HepG2 (cell line): Measurements from ENCODE around the gene SPDL1. TPM values are rescaled to one million over a fixed set of nuclear protein-coding genes. Genes with fewer than 3 reads are reported as not detected.
A peak's percentile ranks its signal among the peaks of the same experiment; 100 is the strongest.

Experiments
- ARID5B ChIP-seq: IDR thresholded peaks from 2 replicates; pipeline ENCODE4 v1.4.0; 2020; ENCODE audit warnings: mild to moderate bottlenecking, missing genetic modification reagents
- DPF2 ChIP-seq: sonication (generic); formaldehyde crosslinking; IDR thresholded peaks from 2 replicates; pipeline ENCODE4 v1.4.0; 2020; ENCODE audit warnings: mild to moderate bottlenecking, low read depth, missing genetic modification reagents, borderline replicate concordance
- HNRNPL ChIP-seq: fragments of 200-400 bp; formaldehyde crosslinking; IDR thresholded peaks from 2 replicates; pipeline ENCODE4 v1.6.1; 2017; ENCODE audit warnings: mild to moderate bottlenecking, low read depth, low read length
- IRX3 ChIP-seq: sonication (generic); formaldehyde crosslinking; IDR thresholded peaks from 2 replicates; pipeline ENCODE4 v1.8.1; 2023; ENCODE audit warnings: mild to moderate bottlenecking, low read depth, missing genetic modification reagents, borderline replicate concordance
- ISL2 ChIP-seq: sonication (generic); formaldehyde crosslinking; IDR thresholded peaks from 2 replicates; pipeline ENCODE4 v1.5.0; 2020; ENCODE audit warnings: missing genetic modification reagents
- KMT2B ChIP-seq: IDR thresholded peaks from 2 replicates; pipeline ENCODE4 v1.6.1; 2016; ENCODE audit warnings: missing genetic modification reagents, missing compliant biosample characterization
- MTF1 ChIP-seq: sonication (generic); formaldehyde crosslinking; IDR thresholded peaks from 2 replicates; pipeline ENCODE4 v1.5.0; 2020; ENCODE audit warnings: missing genetic modification reagents
- POLR2G ChIP-seq: fragments of 200-400 bp; formaldehyde crosslinking; IDR thresholded peaks from 2 replicates; pipeline ENCODE4 v1.6.1; 2018; ENCODE audit warnings: mild to moderate bottlenecking, low read depth, low read length, moderate library complexity
- REL ChIP-seq: sonication (generic); formaldehyde crosslinking; conservative IDR thresholded peaks from 2 replicates; pipeline ENCODE4 v1.8.0; 2022; ENCODE audit warnings: mild to moderate bottlenecking, missing genetic modification reagents, moderate library complexity
- YEATS2 ChIP-seq: sonication (generic); formaldehyde crosslinking; IDR thresholded peaks from 2 replicates; pipeline ENCODE4 v1.4.0; 2020; ENCODE audit warnings: missing genetic modification reagents, borderline replicate concordance
- ZBTB38 ChIP-seq: sonication (generic); formaldehyde crosslinking; IDR thresholded peaks from 2 replicates; pipeline ENCODE4 v1.5.1; 2020; ENCODE audit warnings: mild to moderate bottlenecking, missing genetic modification reagents
- ZNF558 ChIP-seq: sonication (generic); formaldehyde crosslinking; IDR thresholded peaks from 2 replicates; pipeline ENCODE4 v1.9.0; 2022; ENCODE audit warnings: mild to moderate bottlenecking, missing genetic modification reagents, borderline replicate concordance
- ZNF619 ChIP-seq: sonication (generic); formaldehyde crosslinking; IDR thresholded peaks from 2 replicates; pipeline ENCODE4 v1.4.0; 2020; ENCODE audit warnings: mild to moderate bottlenecking, missing genetic modification reagents
- ZNF740 ChIP-seq: sonication (generic); formaldehyde crosslinking; IDR thresholded peaks from 2 replicates; pipeline ENCODE4 v1.4.0; 2020; ENCODE audit warnings: missing genetic modification reagents
- polyA plus RNA-seq, 8 experiments: library from polyadenylated mRNA; depleted of rRNA in 3 of 8; stranded (reverse) in 7 of 8; unstranded in 1 of 8; fragments of >200 nt; fragmentation: Illumina TruSeq in 4 of 8; extraction: Trizol in 4 of 8; gene quantifications; 2 replicates each; pipeline versions ENCODE4 v1.2.1 to v1.2.3, GENCODE V29; 2011 to 2016; ENCODE audit warnings: low read depth in 4 of 8, missing spikeins in 1 of 8, mixed read lengths in 1 of 8; ENCODE audit not compliant: insufficient read depth in 1 of 8
- total RNA-seq, 5 experiments: library from RNA; depleted of rRNA; stranded (reverse); fragments of >200 nt; fragmentation: Illumina TruSeq; extraction: Trizol; gene quantifications; 2 replicates each; pipeline ENCODE4 v1.2.3, GENCODE V29; 2016; ENCODE audit warnings: low read depth in 1 of 5
- TF ChIP-seq, protein P1 (sequence below): sonication (generic); formaldehyde crosslinking; IDR thresholded peaks from 2 replicates; pipeline ENCODE4 v1.4.0; 2020; ENCODE audit warnings: missing genetic modification reagents, mild to moderate bottlenecking, borderline replicate concordance
- TF ChIP-seq, protein P2 (sequence below): sonication (generic); formaldehyde crosslinking; IDR thresholded peaks from 2 replicates; pipeline ENCODE4 v1.5.1; 2020; ENCODE audit warnings: mild to moderate bottlenecking, missing genetic modification reagents
- TF ChIP-seq, protein P3 (sequence below), 2 experiments: fragments of 450-650 bp in 1 of 2; sonication (generic) in 1 of 2; formaldehyde crosslinking; IDR thresholded peaks; 2 replicates each; pipeline versions ENCODE4 v1.5.0 to v1.8.0; 2020 to 2022; ENCODE audit warnings: mild to moderate bottlenecking in 1 of 2, missing genetic modification reagents in 1 of 2

Gene SPDL1
- total and polyA plus RNA-seq, 2 of the 13 experiments (the other 11 are each of a cell fraction or from before 2014, with no cell fraction given), result 10.9 to 36.6 TPM

- peak; percentile 12; the same call in 1 of the 2 replicates for TF ChIP-seq ARID5B (CRISPR knock-in tag)
- no peak for TF ChIP-seq ZNF740
- peak; percentile 85 for TF ChIP-seq POLR2G
- no peak for TF ChIP-seq ISL2 (CRISPR knock-in tag)
- TF ChIP-seq ZNF558 (CRISPR knock-in tag), result no peak
- TF ChIP-seq, protein P1, sequence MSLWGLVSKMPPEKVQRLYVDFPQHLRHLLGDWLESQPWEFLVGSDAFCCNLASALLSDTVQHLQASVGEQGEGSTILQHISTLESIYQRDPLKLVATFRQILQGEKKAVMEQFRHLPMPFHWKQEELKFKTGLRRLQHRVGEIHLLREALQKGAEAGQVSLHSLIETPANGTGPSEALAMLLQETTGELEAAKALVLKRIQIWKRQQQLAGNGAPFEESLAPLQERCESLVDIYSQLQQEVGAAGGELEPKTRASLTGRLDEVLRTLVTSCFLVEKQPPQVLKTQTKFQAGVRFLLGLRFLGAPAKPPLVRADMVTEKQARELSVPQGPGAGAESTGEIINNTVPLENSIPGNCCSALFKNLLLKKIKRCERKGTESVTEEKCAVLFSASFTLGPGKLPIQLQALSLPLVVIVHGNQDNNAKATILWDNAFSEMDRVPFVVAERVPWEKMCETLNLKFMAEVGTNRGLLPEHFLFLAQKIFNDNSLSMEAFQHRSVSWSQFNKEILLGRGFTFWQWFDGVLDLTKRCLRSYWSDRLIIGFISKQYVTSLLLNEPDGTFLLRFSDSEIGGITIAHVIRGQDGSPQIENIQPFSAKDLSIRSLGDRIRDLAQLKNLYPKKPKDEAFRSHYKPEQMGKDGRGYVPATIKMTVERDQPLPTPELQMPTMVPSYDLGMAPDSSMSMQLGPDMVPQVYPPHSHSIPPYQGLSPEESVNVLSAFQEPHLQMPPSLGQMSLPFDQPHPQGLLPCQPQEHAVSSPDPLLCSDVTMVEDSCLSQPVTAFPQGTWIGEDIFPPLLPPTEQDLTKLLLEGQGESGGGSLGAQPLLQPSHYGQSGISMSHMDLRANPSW (CRISPR knock-in tag), result no peak
- no peak for TF ChIP-seq MTF1
- TF ChIP-seq KMT2B (CRISPR knock-in tag), result peak; percentile 81
- 0 out of 2 replicates have a peak, but pooled peaks have one; percentile 54 for TF ChIP-seq HNRNPL
- no peak for TF ChIP-seq DPF2
- TF ChIP-seq YEATS2, result peak; percentile 86; the same call in 1 of the 2 replicates
- TF ChIP-seq, protein P2, sequence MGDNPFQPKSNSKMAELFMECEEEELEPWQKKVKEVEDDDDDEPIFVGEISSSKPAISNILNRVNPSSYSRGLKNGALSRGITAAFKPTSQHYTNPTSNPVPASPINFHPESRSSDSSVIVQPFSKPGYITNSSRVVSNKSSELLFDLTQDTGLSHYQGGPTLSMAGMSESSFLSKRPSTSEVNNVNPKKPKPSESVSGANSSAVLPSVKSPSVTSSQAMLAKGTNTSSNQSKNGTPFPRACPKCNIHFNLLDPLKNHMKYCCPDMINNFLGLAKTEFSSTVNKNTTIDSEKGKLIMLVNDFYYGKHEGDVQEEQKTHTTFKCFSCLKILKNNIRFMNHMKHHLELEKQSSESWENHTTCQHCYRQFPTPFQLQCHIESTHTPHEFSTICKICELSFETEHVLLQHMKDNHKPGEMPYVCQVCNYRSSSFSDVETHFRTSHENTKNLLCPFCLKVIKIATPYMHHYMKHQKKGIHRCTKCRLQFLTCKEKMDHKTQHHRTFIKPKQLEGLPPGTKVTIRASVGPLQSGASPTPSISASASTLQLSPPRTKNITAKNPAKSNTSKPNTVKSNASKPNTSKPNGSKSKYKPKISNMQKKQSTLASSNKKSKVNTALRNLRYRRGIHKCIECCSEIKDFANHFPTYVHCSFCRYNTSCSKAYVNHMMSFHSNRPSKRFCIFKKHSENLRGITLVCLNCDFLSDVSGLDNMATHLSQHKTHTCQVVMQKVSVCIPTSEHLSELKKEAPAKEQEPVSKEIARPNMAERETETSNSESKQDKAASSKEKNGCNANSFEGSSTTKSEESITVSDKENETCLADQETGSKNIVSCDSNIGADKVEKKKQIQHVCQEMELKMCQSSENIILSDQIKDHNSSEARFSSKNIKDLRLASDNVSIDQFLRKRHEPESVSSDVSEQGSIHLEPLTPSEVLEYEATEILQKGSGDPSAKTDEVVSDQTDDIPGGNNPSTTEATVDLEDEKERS (CRISPR knock-in tag), result no peak
- 0 out of 2 replicates have a peak, but pooled peaks have one; percentile 72 for TF ChIP-seq ZNF619 (CRISPR knock-in tag)
- TF ChIP-seq, protein P3, sequence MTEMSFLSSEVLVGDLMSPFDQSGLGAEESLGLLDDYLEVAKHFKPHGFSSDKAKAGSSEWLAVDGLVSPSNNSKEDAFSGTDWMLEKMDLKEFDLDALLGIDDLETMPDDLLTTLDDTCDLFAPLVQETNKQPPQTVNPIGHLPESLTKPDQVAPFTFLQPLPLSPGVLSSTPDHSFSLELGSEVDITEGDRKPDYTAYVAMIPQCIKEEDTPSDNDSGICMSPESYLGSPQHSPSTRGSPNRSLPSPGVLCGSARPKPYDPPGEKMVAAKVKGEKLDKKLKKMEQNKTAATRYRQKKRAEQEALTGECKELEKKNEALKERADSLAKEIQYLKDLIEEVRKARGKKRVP (CRISPR knock-in tag; IDR thresholded peaks at IDR 0.05), result no peak
- no peak; the same call in 1 of the 2 replicates for TF ChIP-seq REL
- peak; percentile 56; the same call in 1 of the 2 replicates for TF ChIP-seq ZBTB38
- no peak for TF ChIP-seq IRX3 (CRISPR knock-in tag)
These were observed at the start of gene SPDL1 (continued) for GRCh38 chr5:169583424-169584220.
